Loucy (cell line): ENCODE results near the gene RBM17.

ENCODE experiments used
- H2AFZ ChIP-seq: fragments of 200-600 bp; sonication (generic); 2 replicates; pipeline ENCODE4 v1.6.0; 2016; ENCODE audit warnings: antibody characterized with exemption, mild to moderate bottlenecking, low read length, moderate library complexity
- H3F3A ChIP-seq: fragments of 200-600 bp; 2 replicates; pipeline ENCODE4 v1.6.0; 2016; ENCODE audit warnings: antibody characterized with exemption, low read depth, mild to moderate bottlenecking
- H3K27me3 ChIP-seq: fragments of 200-600 bp; sonication (generic); 2 replicates; pipeline ENCODE4 v1.6.1; 2014; ENCODE audit warnings: low read length, mild to moderate bottlenecking; ENCODE audit not compliant: insufficient read depth, poor library complexity, severe bottlenecking
- H3K36me3 ChIP-seq: fragments of 200-600 bp; sonication (generic); 2 replicates; pipeline ENCODE4 v1.6.1; 2016; ENCODE audit warnings: low read length; ENCODE audit not compliant: insufficient read depth
- H3K4me1 ChIP-seq: fragments of 200-600 bp; sonication (generic); 2 replicates; pipeline ENCODE4 v1.5.1; 2014; ENCODE audit warnings: low read length, mild to moderate bottlenecking; ENCODE audit not compliant: insufficient read depth, poor library complexity, severe bottlenecking
- H3K4me2 ChIP-seq: fragments of 200-600 bp; sonication (generic); 2 replicates; pipeline ENCODE4 v1.6.0; 2014; ENCODE audit warnings: antibody characterized with exemption, low read length, low read depth, mild to moderate bottlenecking; ENCODE audit not compliant: poor library complexity, severe bottlenecking
- H3K4me3 ChIP-seq: fragments of 200-600 bp; sonication (generic); 2 replicates; pipeline ENCODE4 v1.5.1; 2014; ENCODE audit warnings: low read length, mild to moderate bottlenecking, mixed read lengths; ENCODE audit not compliant: poor library complexity, severe bottlenecking
- H3K79me2 ChIP-seq: fragments of 200-600 bp; sonication (generic); 2 replicates; pipeline ENCODE4 v1.6.1; 2014; ENCODE audit warnings: low read length; ENCODE audit not compliant: insufficient read depth
- H3K9ac ChIP-seq: fragments of 200-600 bp; sonication (generic); 2 replicates; pipeline ENCODE4 v1.6.0; 2014; ENCODE audit warnings: mild to moderate bottlenecking, low read depth, low read length, moderate library complexity; ENCODE audit not compliant: poor library complexity, severe bottlenecking
- H3K9me2 ChIP-seq: fragments of 200-600 bp; sonication (generic); replicated peaks from 2 replicates; pipeline ENCODE4 v1.6.1; 2016; ENCODE audit warnings: low read depth, low read length, mixed read lengths
- H3K9me3 ChIP-seq: fragments of 200-600 bp; sonication (generic); 2 replicates; pipeline ENCODE4 v1.6.1; 2014; ENCODE audit warnings: mild to moderate bottlenecking, antibody characterized with exemption, low read length, low read depth; ENCODE audit not compliant: insufficient read depth
- H4K20me1 ChIP-seq: fragments of 200-600 bp; sonication (generic); 2 replicates; pipeline ENCODE4 v1.6.0; 2014; ENCODE audit warnings: antibody characterized with exemption, low read length, mild to moderate bottlenecking; ENCODE audit not compliant: insufficient read depth, poor library complexity, severe bottlenecking
- CTCF ChIP-seq: fragments of 200-600 bp; sonication (generic); conservative IDR thresholded peaks from 2 replicates; pipeline ENCODE4 v1.5.1; 2014; ENCODE audit warnings: mild to moderate bottlenecking, antibody characterized with exemption, low read length
- EZH2phosphoT487 ChIP-seq: fragments of 200-600 bp; IDR thresholded peaks from 2 replicates; pipeline ENCODE4 v1.6.1; 2018; ENCODE audit warnings: antibody characterized with exemption, mild to moderate bottlenecking, moderate library complexity, borderline replicate concordance

The RBM17 gene

GRCh38 chr10:6052247-6053221 lies 36.3 kb upstream of the RBM17 start:
- Histone ChIP-seq H3K4me2 (peak overlapping the region; percentile 53), H3K36me3 (no peaks in the 10 kb centered on the region), H3K9me2 (no peaks in the 10 kb centered on the region), H3K79me2 (no peaks in the 10 kb centered on the region), H3K9ac (no peak overlapping the region), H4K20me1 (no peaks in the 10 kb centered on the region), H3K4me3 (peak overlapping the region; percentile 38), H2AFZ (no peak overlapping the region), H3K27me3 (peaks cover 15% of the 10 kb centered on the region), H3K4me1 (peaks cover 23% of the 10 kb centered on the region), H3K9me3 (no peaks in the 10 kb centered on the region), H3F3A (no peaks in the 10 kb centered on the region)
- no peak for TF ChIP-seq EZH2phosphoT487
- no peak for TF ChIP-seq CTCF

DNA sequence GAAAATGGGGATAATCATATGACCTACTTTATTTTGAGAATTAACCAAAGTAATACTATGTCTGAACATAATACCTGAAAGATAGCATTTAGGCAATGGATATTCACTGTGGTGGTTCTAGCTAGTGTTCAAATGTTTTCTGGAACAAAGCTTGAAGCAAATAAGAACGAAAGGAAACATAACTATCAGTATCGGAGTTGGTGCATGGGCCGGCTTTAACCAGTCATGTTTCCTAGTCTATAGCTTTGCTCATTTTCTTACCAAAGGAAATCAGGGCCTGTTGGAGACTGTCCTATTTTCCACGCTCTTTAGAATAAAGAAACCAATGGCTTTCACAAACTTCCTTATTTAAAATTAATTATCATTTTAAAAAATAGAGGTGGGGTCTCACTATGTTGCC lies 35.5 kb upstream of the RBM17 start:
- Histone ChIP-seq H3K9me2 (no peaks in the 10 kb centered on the region), H3K79me2 (no peaks in the 10 kb centered on the region), H3K4me2 (peak overlapping the region; percentile 53), H3K9ac (no peak overlapping the region), H4K20me1 (no peaks in the 10 kb centered on the region), H3K9me3 (no peaks in the 10 kb centered on the region), H3K4me3 (no peak overlapping the region), H3K27me3 (peaks cover 21% of the 10 kb centered on the region), H2AFZ (no peak overlapping the region), H3F3A (no peaks in the 10 kb centered on the region), H3K36me3 (no peaks in the 10 kb centered on the region), H3K4me1 (peaks cover 23% of the 10 kb centered on the region)
- TF ChIP-seq CTCF = no peak
- TF ChIP-seq EZH2phosphoT487 = no peak

DNA sequence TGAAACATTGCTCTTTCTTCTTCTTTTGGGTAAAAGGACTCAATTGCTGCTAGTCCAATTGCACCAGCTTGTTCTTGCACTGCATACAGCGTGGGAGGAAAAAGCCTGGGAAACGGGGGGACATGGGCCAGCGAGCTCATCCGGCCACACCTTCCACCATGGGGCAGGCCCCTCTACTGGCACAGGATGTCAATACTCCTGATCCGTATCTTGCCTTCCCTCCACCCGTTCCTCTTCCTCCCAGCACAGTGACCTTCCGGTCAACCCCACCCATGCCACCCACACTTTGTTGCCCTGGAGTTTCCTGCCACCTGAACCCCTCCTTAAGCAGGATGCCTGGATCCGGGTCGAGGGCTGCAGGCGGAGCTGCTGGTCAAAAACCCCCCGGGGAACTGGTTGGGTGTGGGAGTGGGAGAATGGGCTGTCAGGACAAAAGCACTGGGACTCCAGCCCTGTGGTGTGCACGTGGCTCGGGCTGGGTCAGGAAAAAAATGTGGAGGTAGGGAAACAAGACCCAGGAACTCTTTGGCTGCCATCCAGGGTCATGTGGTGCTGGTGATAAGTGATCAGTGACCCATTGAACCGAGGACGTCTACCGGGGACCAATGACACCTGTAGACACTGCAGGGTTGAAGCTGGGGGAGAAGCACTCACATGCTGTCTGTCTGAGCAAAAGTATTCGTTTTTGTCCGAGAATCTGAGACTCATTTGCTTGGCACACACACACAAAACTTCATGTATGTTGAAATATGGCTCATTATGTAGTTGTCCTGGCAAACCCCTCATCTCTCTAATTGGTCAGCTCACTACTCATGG lies 34.8 kb upstream of the RBM17 start:
- Histone ChIP-seq H2AFZ (no peak overlapping the region), H3K27me3 (peaks cover 28% of the 10 kb centered on the region), H3K9me2 (no peaks in the 10 kb centered on the region), H3K36me3 (no peaks in the 10 kb centered on the region), H3F3A (no peaks in the 10 kb centered on the region), H3K9ac (no peak overlapping the region), H4K20me1 (no peaks in the 10 kb centered on the region), H3K9me3 (no peaks in the 10 kb centered on the region), H3K4me2 (no peak overlapping the region), H3K79me2 (no peaks in the 10 kb centered on the region), H3K4me3 (no peak overlapping the region), H3K4me1 (peaks cover 23% of the 10 kb centered on the region)
- no peak for TF ChIP-seq CTCF
